ENCODE results near the gene GLS. TPM values are rescaled to one million over a fixed set of nuclear protein-coding genes. Genes with fewer than 3 reads are reported as not detected.

Gene GLS
- total RNA-seq = 100 to 1,000 TPM; 221 to 318 TPM

GRCh38 chr2:190880378-190881083 is at the start of gene GLS:
Gene GLS, plus strand, starts transcription at chr2:190880821. Its CDS starts 264 bp downstream, at chr2:190881085.
- H3K4me1 Mint-ChIP-seq (ENCODE audit: low read depth in 2 of 2) = peaks cover 35 to 42% of the 10 kb centered on the region in 2 donors
- H3K4me3 Mint-ChIP-seq = peak within 1 kb of the TSS; percentile 92
- no peaks in the 10 kb centered on the region for H3K9me3 Mint-ChIP-seq
- ATAC-seq = peak; percentile 90 to 92
- DNase-seq (ENCODE audit: low spot score) = peak; percentile 97
- no peaks in the 10 kb centered on the region for H3K27me3 Mint-ChIP-seq
- peaks cover 16% of the 10 kb centered on the region for H3K36me3 Mint-ChIP-seq
- H3K27ac Mint-ChIP-seq = peak within 1 kb of the TSS; percentile 97

GRCh38 chr2:190831941-190832340 is 48.7 kb upstream of the GLS start:
- Mint-ChIP-seq H3K4me1 (ENCODE audit: low read depth in 2 of 2) (no peaks in the 10 kb centered on the region), H3K4me3 (no peak overlapping the region), H3K27ac (no peak overlapping the region), H3K9me3 (no peaks in the 10 kb centered on the region), H3K36me3 (no peaks in the 10 kb centered on the region), H3K27me3 (peaks cover 0 to 8% of the 10 kb centered on the region in 2 donors)
- ATAC-seq (no peak), DNase-seq (ENCODE audit: low spot score) (no peak)

GRCh38 chr2:190834890-190835208 is 45.8 kb upstream of the GLS start:
- Mint-ChIP-seq H3K27ac (no peak overlapping the region), H3K9me3 (no peaks in the 10 kb centered on the region)

GRCh38 chr2:190835303-190835930 is 45.2 kb upstream of the GLS start:
- H3K36me3 Mint-ChIP-seq = no peaks in the 10 kb centered on the region
- no peak overlapping the region for H3K27ac Mint-ChIP-seq
- DNase-seq (ENCODE audit: low spot score) (no peak), ATAC-seq (no peak)
- no peaks in the 10 kb centered on the region for H3K9me3 Mint-ChIP-seq
- no peak overlapping the region for H3K4me3 Mint-ChIP-seq
- H3K27me3 Mint-ChIP-seq = peaks cover 0 to 2% of the 10 kb centered on the region in 2 donors
- no peaks in the 10 kb centered on the region for H3K4me1 Mint-ChIP-seq (ENCODE audit: low read depth in 2 of 2)

More at GRCh38 chr2:190834890-190835208, 45.8 kb upstream of the GLS start:
- Mint-ChIP-seq H3K4me3 (no peak overlapping the region), H3K4me1 (ENCODE audit: low read depth in 2 of 2) (no peaks in the 10 kb centered on the region), H3K36me3 (no peaks in the 10 kb centered on the region), H3K27me3 (peaks cover 0 to 2% of the 10 kb centered on the region in 2 donors)
- DNase-seq (ENCODE audit: low spot score) (no peak), ATAC-seq (no peak)

GRCh38 chr2:190836767-190837166 is 43.9 kb upstream of the GLS start:
- Mint-ChIP-seq H3K36me3 (no peaks in the 10 kb centered on the region), H3K9me3 (no peaks in the 10 kb centered on the region), H3K4me3 (no peak overlapping the region)

GRCh38 chr2:190837420-190837819 is 43.2 kb upstream of the GLS start:
- Mint-ChIP-seq H3K4me1 (ENCODE audit: low read depth in 2 of 2) (no peaks in the 10 kb centered on the region), H3K27me3 (no peaks in the 10 kb centered on the region), H3K9me3 (no peaks in the 10 kb centered on the region), H3K36me3 (no peaks in the 10 kb centered on the region), H3K27ac (no peak overlapping the region), H3K4me3 (no peak overlapping the region)
- DNase-seq (ENCODE audit: low spot score) (no peak), ATAC-seq (no peak)

More at GRCh38 chr2:190836767-190837166, 43.9 kb upstream of the GLS start:
- Mint-ChIP-seq H3K27me3 (no peaks in the 10 kb centered on the region), H3K4me1 (ENCODE audit: low read depth in 2 of 2) (no peaks in the 10 kb centered on the region), H3K27ac (no peak overlapping the region)
- ATAC-seq (no peak), DNase-seq (ENCODE audit: low spot score) (no peak)

- no peak overlapping the region for H3K4me3 Mint-ChIP-seq
- H3K4me1 Mint-ChIP-seq (ENCODE audit: low read depth in 2 of 2) = no peaks in the 10 kb centered on the region
- no peaks in the 10 kb centered on the region for H3K9me3 Mint-ChIP-seq
- DNase-seq (ENCODE audit: low spot score) (no peak), ATAC-seq (no peak)
- no peaks in the 10 kb centered on the region for H3K27me3 Mint-ChIP-seq
- no peak overlapping the region for H3K27ac Mint-ChIP-seq
- H3K36me3 Mint-ChIP-seq = no peaks in the 10 kb centered on the region
Measured at GRCh38 chr2:190837952-190838361, 42.7 kb upstream of the GLS start.

- H3K27ac Mint-ChIP-seq = no peak overlapping the region
- ATAC-seq (peak in 1 of 2 donors; percentile 63), DNase-seq (ENCODE audit: low spot score) (no peak)
- no peaks in the 10 kb centered on the region for H3K4me1 Mint-ChIP-seq (ENCODE audit: low read depth in 2 of 2)
- H3K36me3 Mint-ChIP-seq = no peaks in the 10 kb centered on the region
- no peaks in the 10 kb centered on the region for H3K27me3 Mint-ChIP-seq
- H3K9me3 Mint-ChIP-seq = no peaks in the 10 kb centered on the region
- H3K4me3 Mint-ChIP-seq = no peak overlapping the region
Measured at GRCh38 chr2:190838492-190838910, 42.1 kb upstream of the GLS start.

GRCh38 chr2:190840569-190841172 is 40.0 kb upstream of the GLS start:
- peaks cover 7 to 12% of the 10 kb centered on the region in 2 donors for H3K4me1 Mint-ChIP-seq (ENCODE audit: low read depth in 2 of 2)
- no peak overlapping the region for H3K4me3 Mint-ChIP-seq
- ATAC-seq (no peak), DNase-seq (ENCODE audit: low spot score) (no peak)
- H3K9me3 Mint-ChIP-seq = no peaks in the 10 kb centered on the region
- H3K27ac Mint-ChIP-seq = no peak overlapping the region
- no peaks in the 10 kb centered on the region for H3K36me3 Mint-ChIP-seq
- H3K27me3 Mint-ChIP-seq = no peaks in the 10 kb centered on the region

GRCh38 chr2:190841707-190842505 is 38.7 kb upstream of the GLS start:
- no peak for ATAC-seq
- Mint-ChIP-seq H3K36me3 (no peaks in the 10 kb centered on the region), H3K27ac (no peak overlapping the region), H3K4me1 (ENCODE audit: low read depth in 2 of 2) (peaks cover 7 to 12% of the 10 kb centered on the region in 2 donors), H3K9me3 (no peaks in the 10 kb centered on the region), H3K27me3 (no peaks in the 10 kb centered on the region), H3K4me3 (no peak overlapping the region)
- DNase-seq (ENCODE audit: low spot score) = no peak

GRCh38 chr2:190842606-190843104 is 38.0 kb upstream of the GLS start:
- Mint-ChIP-seq H3K4me1 (ENCODE audit: low read depth in 2 of 2) (peaks cover 7 to 12% of the 10 kb centered on the region in 2 donors), H3K9me3 (no peaks in the 10 kb centered on the region), H3K27me3 (no peaks in the 10 kb centered on the region), H3K27ac (no peak overlapping the region), H3K4me3 (no peak overlapping the region), H3K36me3 (no peaks in the 10 kb centered on the region)
- ATAC-seq = no peak
- no peak for DNase-seq (ENCODE audit: low spot score)

GRCh38 chr2:190843890-190844699 is 36.5 kb upstream of the GLS start:
- Mint-ChIP-seq H3K4me3 (peak overlapping the region; percentile 58), H3K36me3 (no peaks in the 10 kb centered on the region), H3K9me3 (no peaks in the 10 kb centered on the region), H3K27ac (peak overlapping the region; percentile 58 to 77), H3K4me1 (ENCODE audit: low read depth in 2 of 2) (peaks cover 7 to 12% of the 10 kb centered on the region in 2 donors), H3K27me3 (no peaks in the 10 kb centered on the region)
- DNase-seq (ENCODE audit: low spot score) = no peak
- peak; percentile 97 to 100 for ATAC-seq
